Upper lobe of right lung (tissue), 1 donor: Measurements from ENCODE around the gene IFT57. TPM values are rescaled to one million over a fixed set of nuclear protein-coding genes. Genes with fewer than 3 reads are reported as not detected.

Experiments
- ATAC-seq: fragments of 200-7000 bp; cut with Tn5 transposase; one replicate; pipeline ENCODE4 v1.9.1; 2020; ENCODE audit warnings: mild to moderate bottlenecking, moderate library complexity
- DNase-seq: peaks from one replicate; pipeline ENCODE4 v3.0.0-alpha.2; 2020
- H3K27ac ChIP-seq: fragments of 200-600 bp; one replicate; pipeline ENCODE4 v1.8.0; 2022
- H3K27me3 ChIP-seq: fragments of 200-600 bp; one replicate; pipeline ENCODE4 v1.8.0; 2022; ENCODE audit warnings: mild to moderate bottlenecking
- H3K36me3 ChIP-seq: fragments of 200-600 bp; one replicate; pipeline ENCODE4 v1.8.0; 2022
- H3K4me1 ChIP-seq: fragments of 200-600 bp; one replicate; pipeline ENCODE4 v1.8.0; 2022
- H3K4me3 ChIP-seq: fragments of 200-600 bp; one replicate; pipeline ENCODE4 v1.8.0; 2022; ENCODE audit warnings: mild to moderate bottlenecking
- H3K9me3 ChIP-seq: fragments of 200-600 bp; one replicate; pipeline ENCODE4 v1.8.0; 2022
- CTCF ChIP-seq: fragments of 200-600 bp; IDR thresholded peaks from one replicate; pipeline ENCODE4 v1.8.0; 2022; ENCODE audit warnings: antibody characterized with exemption
- intact Hi-C: fragments of 100-400 bp; cut with DNase I; formaldehyde crosslinking; loops from one replicate; pipeline ENCODE4 v1.11.0; 2022
- total RNA-seq: library from RNA; stranded (reverse); fragmentation: NEBNext Ultra II Directional; extraction: Animal tissue kit (Norgen Biotek cat#: 25700); gene quantifications from one replicate; pipeline ENCODE4 v1.2.1, GENCODE V29; 2021
- donor health status: DM: no; HTN: yes; CAD: no; lungs with severe emphysema.

The IFT57 gene
- total RNA-seq, 1 donor from 2014 or later: 135 TPM

- intact Hi-C loops: no loop called here
Measured at GRCh38 chr3:108184824-108185223, 37.4 kb downstream of the IFT57 start.

GRCh38 chr3:108183971-108184370 lies 38.3 kb downstream of the IFT57 start:
- no peaks in the 10 kb centered on the region for H3K27me3 ChIP-seq
- H3K27ac ChIP-seq: no peak overlapping the region
- H3K36me3 ChIP-seq: peaks cover 7% of the 10 kb centered on the region
- ATAC-seq (no peak), DNase-seq (no peak)
- TF ChIP-seq CTCF: no peak
- H3K4me1 ChIP-seq: no peaks in the 10 kb centered on the region
- no peaks in the 10 kb centered on the region for H3K9me3 ChIP-seq
- intact Hi-C loops: no loop called here
- H3K4me3 ChIP-seq: no peak overlapping the region

More at GRCh38 chr3:108184824-108185223, 37.4 kb downstream of the IFT57 start:
- TF ChIP-seq CTCF: no peak
- ATAC-seq (no peak), DNase-seq (no peak)
- Histone ChIP-seq H3K9me3 (no peaks in the 10 kb centered on the region), H3K27ac (no peak overlapping the region), H3K27me3 (no peaks in the 10 kb centered on the region), H3K4me1 (no peaks in the 10 kb centered on the region), H3K36me3 (peaks cover 16% of the 10 kb centered on the region), H3K4me3 (no peak overlapping the region)

- ATAC-seq (peak; percentile 71), DNase-seq (no peak)
- intact Hi-C loops: no loop called here
- Histone ChIP-seq H3K27ac (no peak overlapping the region), H3K27me3 (no peaks in the 10 kb centered on the region), H3K9me3 (no peaks in the 10 kb centered on the region), H3K4me3 (no peak overlapping the region), H3K4me1 (no peaks in the 10 kb centered on the region), H3K36me3 (peaks cover 7% of the 10 kb centered on the region)
- TF ChIP-seq CTCF: no peak
Measured at GRCh38 chr3:108183181-108183580, 39.0 kb downstream of the IFT57 start.

GRCh38 chr3:108182339-108182738 lies 39.9 kb downstream of the IFT57 start:
- H3K4me3 ChIP-seq: no peak overlapping the region
- no peaks in the 10 kb centered on the region for H3K9me3 ChIP-seq
- ATAC-seq: no peak
- TF ChIP-seq CTCF: no peak
- H3K36me3 ChIP-seq: peaks cover 7% of the 10 kb centered on the region
- H3K27me3 ChIP-seq: no peaks in the 10 kb centered on the region
- H3K27ac ChIP-seq: no peak overlapping the region
- DNase-seq: no peak
- H3K4me1 ChIP-seq: no peaks in the 10 kb centered on the region
- intact Hi-C loops: no loop called here

GRCh38 chr3:108181172-108181571 lies 41.1 kb downstream of the IFT57 start:
- Histone ChIP-seq H3K4me1 (no peaks in the 10 kb centered on the region), H3K9me3 (no peaks in the 10 kb centered on the region), H3K4me3 (no peak overlapping the region), H3K27me3 (no peaks in the 10 kb centered on the region), H3K36me3 (peaks cover 7% of the 10 kb centered on the region), H3K27ac (no peak overlapping the region)
- no peak for TF ChIP-seq CTCF
- intact Hi-C loops: no loop called here
- DNase-seq (no peak), ATAC-seq (no peak)

GRCh38 chr3:108180194-108180593 lies 42.0 kb downstream of the IFT57 start:
- Histone ChIP-seq H3K4me1 (no peaks in the 10 kb centered on the region), H3K36me3 (peaks cover 7% of the 10 kb centered on the region), H3K4me3 (no peak overlapping the region), H3K27me3 (no peaks in the 10 kb centered on the region), H3K27ac (no peak overlapping the region), H3K9me3 (no peaks in the 10 kb centered on the region)
- intact Hi-C loops: no loop called here
- no peak for DNase-seq
- no peak for ATAC-seq
- no peak for TF ChIP-seq CTCF
